Stimulated activated CD4-positive, alpha-beta T cell treated with anti-CD3 and anti-CD28 coated beads, Interleukin-4, amount 100 ng/mL, for 4 hours (primary cell): ENCODE measurements around the gene IFNA7.
"Not testable (repeated sequence)": the region's sequence is repeated elsewhere in the genome, so short reads cannot be mapped to it uniquely, and the experiment has no call there.

Experiments
- DNase-seq, 2 experiments: peaks; one replicate each; pipeline ENCODE4 v3.0.0-alpha.2; 2020

The IFNA7 gene

GRCh38 chr9:21174671-21175070 is 27.3 kb downstream of the IFNA7 start:
- no peak for DNase-seq

- no peak for DNase-seq
Observed at GRCh38 chr9:21172156-21172555, 29.8 kb downstream of the IFNA7 start.

- DNase-seq = no peak
Observed at GRCh38 chr9:21171351-21171750, 30.7 kb downstream of the IFNA7 start.

GRCh38 chr9:21166560-21166959 is 35.4 kb downstream of the IFNA7 start, which contains the start of gene IFNA21:
IFNA21 (minus strand) TSS chr9:21166660; CDS start chr9:21166612, 48 bp downstream.
- not testable (repeated sequence) for DNase-seq

- no peak for DNase-seq
Observed at GRCh38 chr9:21165516-21165915, 36.5 kb downstream of the IFNA7 start.

- no peak for DNase-seq
Observed at GRCh38 chr9:21160178-21160577, 41.8 kb downstream of the IFNA7 start.

GRCh38 chr9:21155501-21155900 is 46.5 kb downstream of the IFNA7 start:
- no peak for DNase-seq

- no peak for DNase-seq
Observed at GRCh38 chr9:21154018-21154608, 47.9 kb downstream of the IFNA7 start.

GRCh38 chr9:21153336-21154017 is 48.5 kb downstream of the IFNA7 start:
- DNase-seq = no peak
